ENCODE data around the gene SLC34A3.

SLC34A3 gene

DNA sequence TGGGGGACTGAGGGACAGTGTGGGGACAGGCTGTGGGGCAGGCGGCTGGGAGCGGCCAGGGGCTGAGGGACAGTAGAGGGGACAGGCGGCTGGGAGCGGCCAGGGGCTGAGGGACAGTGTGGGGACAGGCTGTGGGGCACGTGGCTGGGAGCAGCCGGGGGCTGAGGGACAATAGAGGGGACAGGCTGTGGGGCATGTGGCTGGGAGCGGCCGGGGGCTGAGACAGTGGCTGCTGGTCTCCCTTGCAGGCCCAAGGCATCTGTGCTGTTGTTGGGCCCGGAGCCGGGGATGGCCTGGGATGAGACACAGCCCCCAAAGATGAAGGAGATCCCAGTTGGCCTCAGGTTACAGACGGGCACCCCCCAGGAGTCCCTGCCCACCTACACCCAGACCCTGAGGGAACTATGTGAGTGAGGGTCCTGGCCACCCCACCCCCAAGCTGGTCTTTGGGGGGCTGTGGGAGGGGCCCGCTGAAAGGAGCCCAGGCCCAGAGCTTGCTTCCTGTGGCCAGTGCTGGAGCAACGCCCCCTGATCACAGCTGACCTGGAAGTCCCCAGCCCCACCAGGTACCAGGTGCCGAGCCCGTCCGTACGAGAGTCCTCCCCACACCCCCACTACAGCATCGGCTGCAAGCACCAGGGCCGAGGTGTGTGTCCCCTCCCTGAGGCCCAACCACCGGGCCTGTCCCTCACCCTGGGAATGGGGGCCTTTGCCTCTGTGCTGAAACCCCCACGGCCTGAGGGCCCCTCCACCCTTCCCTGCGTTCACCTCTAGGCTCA, 21.0 kb downstream of the SLC34A3 start:
- Histone ChIP-seq H2BK12ac (ENCODE audit: low read length) (no peak overlapping the region), H3K9me3 (ENCODE audit: insufficient read depth, low read depth, low read length) (peaks cover 2% of the 10 kb centered on the region), H3K4me2 (ENCODE audit: low read length) (no peak overlapping the region), H2AK5ac (ENCODE audit: low read length) (no peak overlapping the region), H4K8ac (ENCODE audit: low read depth, low read length) (no peak overlapping the region), H3K79me2 (ENCODE audit: control insufficient read depth, insufficient read depth, low read length, poor library complexity) (peaks cover 12% of the 10 kb centered on the region), H4K12ac (ENCODE audit: low read depth, low read length) (no peak overlapping the region), H3K4me3 (ENCODE audit: low read depth, low read length) (no peak overlapping the region), H3K18ac (ENCODE audit: low read length) (no peak overlapping the region), H3K4me1 (ENCODE audit: control insufficient read depth in 1 of 2, insufficient read depth in 2 of 2, low read length in 2 of 2) (peaks cover 14 to 16% of the 10 kb centered on the region in 2 experiments), H3K23ac (ENCODE audit: low read length) (no peak overlapping the region), H3K9ac (ENCODE audit: low read length) (no peak overlapping the region), H2BK120ac (ENCODE audit: insufficient read depth, low read length, poor library complexity) (no peak overlapping the region), H2BK5ac (ENCODE audit: low read depth, low read length, poor library complexity) (no peak overlapping the region), H3K79me1 (ENCODE audit: low read length) (peaks cover 12% of the 10 kb centered on the region), H4K91ac (ENCODE audit: low read depth, low read length) (no peak overlapping the region), H3K36me3 (ENCODE audit: control insufficient read depth in 1 of 2, insufficient read depth in 2 of 2, low read length in 2 of 2) (peaks cover 5 to 6% of the 10 kb centered on the region in 2 experiments), H3K4ac (ENCODE audit: low read depth, low read length) (no peak overlapping the region), H3K27me3 (ENCODE audit: insufficient read depth, low read length) (no peaks in the 10 kb centered on the region), H3K14ac (ENCODE audit: low read length) (no peak overlapping the region), H3K27ac (ENCODE audit: low read depth, low read length) (no peak overlapping the region), H2AFZ (ENCODE audit: insufficient read depth, low read length, poor library complexity) (no peak overlapping the region)
- DNase-seq, result no peak
- no CpG with 5 or more reads among the region's 22 CpGs for WGBS (ENCODE audit: extremely low coverage, insufficient coverage, insufficient read length)

DNA sequence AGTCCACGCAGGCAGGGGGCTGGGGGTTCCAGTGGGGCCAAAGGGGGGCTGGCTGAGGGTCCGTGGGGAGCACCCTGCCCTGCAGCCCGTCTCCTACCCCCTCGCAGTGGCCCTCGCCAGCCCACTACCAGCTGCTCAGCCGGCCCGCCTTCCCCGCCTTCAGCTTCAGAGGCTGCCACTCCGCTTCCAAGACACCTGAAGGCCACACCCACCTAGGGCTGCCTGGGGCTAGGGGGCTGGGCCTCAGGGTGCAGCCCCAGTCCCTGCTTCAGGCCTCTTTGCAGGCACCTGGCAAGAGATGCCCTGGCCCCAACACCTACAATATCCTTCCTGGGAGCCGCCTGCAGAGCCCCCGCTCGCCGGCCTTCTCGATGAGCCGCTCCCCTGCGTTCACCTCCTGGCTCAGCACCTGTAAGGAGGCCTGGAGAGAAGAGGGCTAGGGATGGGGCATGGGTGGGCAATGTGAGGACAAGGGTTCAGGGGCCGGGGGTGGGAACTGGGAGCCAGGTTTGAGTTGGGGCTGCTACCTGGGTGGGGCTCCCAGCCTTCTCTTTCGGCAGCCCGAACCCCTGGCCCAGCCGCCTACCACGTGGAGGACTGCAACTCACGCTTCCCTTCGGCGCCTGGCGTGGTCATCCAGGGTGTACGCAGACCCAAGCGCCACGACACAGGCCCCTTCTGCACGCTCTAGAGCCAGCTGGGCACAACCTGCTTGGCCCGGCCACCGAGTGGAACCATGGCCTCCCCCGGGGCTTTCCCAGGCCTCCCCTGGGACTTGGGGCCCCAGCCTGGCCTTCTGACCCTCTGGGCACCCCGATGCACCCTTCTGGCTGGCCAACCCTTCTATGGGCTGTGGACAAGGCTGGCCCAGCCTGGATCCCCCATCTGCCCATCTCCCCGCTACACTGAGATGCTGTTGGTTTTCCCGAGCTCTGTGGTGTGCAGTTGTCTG, 22.1 kb downstream of the SLC34A3 start:
- Histone ChIP-seq H2AFZ (ENCODE audit: insufficient read depth, low read length, poor library complexity) (no peak overlapping the region), H3K27ac (ENCODE audit: low read depth, low read length) (no peak overlapping the region), H4K91ac (ENCODE audit: low read depth, low read length) (no peak overlapping the region), H3K14ac (ENCODE audit: low read length) (no peak overlapping the region), H3K27me3 (ENCODE audit: insufficient read depth, low read length) (no peaks in the 10 kb centered on the region), H2BK12ac (ENCODE audit: low read length) (no peak overlapping the region), H2BK120ac (ENCODE audit: insufficient read depth, low read length, poor library complexity) (no peak overlapping the region), H3K4ac (ENCODE audit: low read depth, low read length) (no peak overlapping the region), H2BK5ac (ENCODE audit: low read depth, low read length, poor library complexity) (no peak overlapping the region), H2AK5ac (ENCODE audit: low read length) (no peak overlapping the region), H3K4me3 (ENCODE audit: low read depth, low read length) (no peak overlapping the region), H4K8ac (ENCODE audit: low read depth, low read length) (no peak overlapping the region), H3K23ac (ENCODE audit: low read length) (no peak overlapping the region), H4K12ac (ENCODE audit: low read depth, low read length) (no peak overlapping the region), H3K79me1 (ENCODE audit: low read length) (peaks cover 12% of the 10 kb centered on the region), H3K36me3 (ENCODE audit: control insufficient read depth in 1 of 2, insufficient read depth in 2 of 2, low read length in 2 of 2) (peaks cover 11% of the 10 kb centered on the region in 2 experiments), H3K4me2 (ENCODE audit: low read length) (no peak overlapping the region), H3K79me2 (ENCODE audit: control insufficient read depth, insufficient read depth, low read length, poor library complexity) (peaks cover 12% of the 10 kb centered on the region), H3K9me3 (ENCODE audit: insufficient read depth, low read depth, low read length) (peaks cover 2% of the 10 kb centered on the region), H3K18ac (ENCODE audit: low read length) (no peak overlapping the region), H3K9ac (ENCODE audit: low read length) (no peak overlapping the region), H3K4me1 (ENCODE audit: control insufficient read depth in 1 of 2, insufficient read depth in 2 of 2, low read length in 2 of 2) (peaks cover 14 to 16% of the 10 kb centered on the region in 2 experiments)
- peak; percentile 36 to 54 for DNase-seq
- WGBS (ENCODE audit: extremely low coverage, insufficient coverage, insufficient read length), result no CpG with 5 or more reads among the region's 35 CpGs

DNA sequence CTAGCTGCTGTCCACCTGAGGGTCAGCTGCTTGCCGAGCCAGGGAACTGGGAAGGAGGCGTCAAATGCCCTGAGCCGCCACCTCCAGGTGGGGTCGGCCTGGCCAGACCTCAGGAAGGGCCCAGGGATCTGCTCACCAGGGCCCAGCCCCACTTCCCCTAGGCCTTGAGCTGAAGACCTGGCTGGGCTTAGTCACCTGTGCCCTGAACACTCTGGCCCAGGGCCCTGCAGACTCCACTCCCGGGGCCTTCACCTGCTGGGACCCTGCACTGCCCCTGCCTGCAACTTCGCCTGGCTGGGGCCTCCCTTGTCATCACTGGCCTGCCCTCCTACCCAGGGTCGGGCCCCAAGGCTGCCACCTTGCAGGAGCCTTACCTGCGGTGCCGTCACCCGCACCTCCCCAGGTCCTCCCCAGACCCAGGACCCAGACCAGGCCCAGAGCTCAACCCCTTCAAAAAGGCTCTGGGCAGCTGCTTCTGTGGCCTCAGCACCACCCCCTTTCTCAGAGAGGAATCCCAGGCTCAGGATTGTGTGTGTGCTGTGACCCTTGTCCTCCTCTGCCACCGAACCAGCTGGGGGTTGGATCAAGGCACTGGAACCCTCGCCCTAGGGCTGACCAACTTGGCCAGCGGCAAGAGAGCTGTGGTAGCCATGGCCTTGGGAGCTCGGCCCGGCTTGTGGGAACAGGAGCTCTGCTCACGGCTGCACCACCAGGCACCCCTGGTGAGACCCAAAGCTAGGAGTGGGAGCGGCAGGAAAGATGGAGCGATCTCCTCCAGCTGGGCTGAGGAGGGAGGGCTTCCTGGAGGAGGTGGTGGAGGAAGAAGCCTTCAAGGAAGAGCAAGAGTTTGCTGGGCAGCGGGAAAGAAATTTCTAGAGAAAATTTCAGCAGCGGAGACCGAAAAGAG, 23.3 kb downstream of the SLC34A3 start:
- Histone ChIP-seq H2AK5ac (ENCODE audit: low read length) (peak overlapping the region; percentile 23), H3K36me3 (ENCODE audit: control insufficient read depth in 1 of 2, insufficient read depth in 2 of 2, low read length in 2 of 2) (peaks cover 18 to 19% of the 10 kb centered on the region in 2 experiments), H3K14ac (ENCODE audit: low read length) (peak overlapping the region; percentile 75), H4K12ac (ENCODE audit: low read depth, low read length) (no peak overlapping the region), H2BK5ac (ENCODE audit: low read depth, low read length, poor library complexity) (no peak overlapping the region), H3K4me1 (ENCODE audit: control insufficient read depth in 1 of 2, insufficient read depth in 2 of 2, low read length in 2 of 2) (peaks cover 14 to 16% of the 10 kb centered on the region in 2 experiments), H3K27ac (ENCODE audit: low read depth, low read length) (no peak overlapping the region), H3K79me1 (ENCODE audit: low read length) (peaks cover 12% of the 10 kb centered on the region), H3K4me2 (ENCODE audit: low read length) (peak overlapping the region; percentile 99), H3K79me2 (ENCODE audit: control insufficient read depth, insufficient read depth, low read length, poor library complexity) (peaks cover 12% of the 10 kb centered on the region), H4K8ac (ENCODE audit: low read depth, low read length) (peak overlapping the region; percentile 98), H3K27me3 (ENCODE audit: insufficient read depth, low read length) (no peaks in the 10 kb centered on the region), H3K18ac (ENCODE audit: low read length) (peak overlapping the region; percentile 22), H3K9me3 (ENCODE audit: insufficient read depth, low read depth, low read length) (peaks cover 2% of the 10 kb centered on the region), H4K91ac (ENCODE audit: low read depth, low read length) (peak overlapping the region; percentile 74), H3K9ac (ENCODE audit: low read length) (no peak overlapping the region), H2BK12ac (ENCODE audit: low read length) (no peak overlapping the region), H2BK120ac (ENCODE audit: insufficient read depth, low read length, poor library complexity) (no peak overlapping the region), H2AFZ (ENCODE audit: insufficient read depth, low read length, poor library complexity) (peak overlapping the region; percentile 89), H3K4ac (ENCODE audit: low read depth, low read length) (no peak overlapping the region), H3K23ac (ENCODE audit: low read length) (no peak overlapping the region), H3K4me3 (ENCODE audit: low read depth, low read length) (peak overlapping the region; percentile 79)
- no CpG with 5 or more reads among the region's 21 CpGs for WGBS (ENCODE audit: extremely low coverage, insufficient coverage, insufficient read length)
- peak in 1 of 2 donors; percentile 37 for DNase-seq

Data from trophoblast cell (in vitro differentiated cells and primary cell).